ENCODE data around the gene PAX5. TPM values are rescaled to one million over a fixed set of nuclear protein-coding genes. Genes with fewer than 3 reads are reported as not detected.
A peak's percentile ranks its signal among the peaks of the same experiment; 100 is the strongest.

PAX5 gene
- total and polyA plus RNA-seq, 2 donors (not counting 1 experiment from before 2014, with no cell fraction given): 196 to 275 TPM

DNA sequence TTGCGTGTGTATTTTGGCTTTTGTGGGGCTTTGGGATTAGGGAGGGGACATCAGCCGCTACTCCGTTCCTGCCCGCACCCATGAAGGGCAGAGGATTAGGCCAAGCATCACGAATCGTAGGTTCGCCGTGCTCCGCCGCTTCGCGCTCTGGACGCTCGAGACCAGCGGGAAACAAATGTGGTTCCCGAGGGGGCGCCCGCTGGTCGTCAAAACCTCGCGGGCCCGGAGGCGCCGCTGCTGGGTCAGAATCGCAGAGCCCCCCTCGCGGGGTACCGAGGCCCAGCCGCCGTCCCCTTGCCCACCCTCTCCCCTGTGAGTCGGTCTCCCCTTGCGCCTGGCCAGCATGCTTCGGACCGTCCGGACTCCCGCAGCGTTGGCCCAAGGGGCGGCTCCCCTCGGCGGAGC, 2.3 kb upstream of the PAX5 start:
- peaks cover 47 to 70% of the 10 kb centered on the region in 2 donors for H3K4me1 ChIP-seq (ENCODE audit: control insufficient read depth in 2 of 2, insufficient read depth in 2 of 2, low read length in 2 of 2)
- Mint-ChIP-seq H3K27ac (peak overlapping the region; percentile 96), H3K4me3 (peak overlapping the region; percentile 89), H3K9me3 (ENCODE audit: insufficient read depth) (no peaks in the 10 kb centered on the region), H3K27me3 (no peaks in the 10 kb centered on the region), H3K4me1 (peaks cover 67% of the 10 kb centered on the region)
- no peaks in the 10 kb centered on the region for H3K27me3 ChIP-seq (replicated peaks in 1 of 4; ENCODE audit: control extremely low read depth in 1 of 4, control insufficient read depth in 3 of 4, insufficient read depth in 4 of 4, low read length in 3 of 4)
- peak overlapping the region; percentile 88 for H3K4me2 ChIP-seq (replicated peaks; ENCODE audit: low read depth, low read length, poor library complexity, severe bottlenecking)
- peaks cover 0 to 4% (median 0%) of the 10 kb centered on the region in 3 donors for H3K9me3 ChIP-seq (ENCODE audit: control extremely low read depth in 1 of 3, control insufficient read depth in 2 of 3, insufficient read depth in 1 of 3, low read length in 2 of 3)
- intact Hi-C loops (cut with micrococcal nuclease): loop anchor here (1.0 to 5.0 kb wide), 2 partner anchors 9 to 111 kb away; no protein-coding TSS in a partner anchor
- WGBS (ENCODE audit: insufficient coverage): under 1% methylated on average over 40 of the region's 40 CpGs
- peak overlapping the region; percentile 76 to 95 (median 90) for H3K4me3 ChIP-seq (ENCODE audit: control extremely low read depth in 1 of 5, extremely low read depth in 1 of 5, insufficient read depth in 1 of 5, low read depth in 2 of 5, low read length in 4 of 5)
- ChIA-PET POLR2A (interaction anchor here (0.6 to 5.0 kb wide), 15 partner anchors 12 to 335 kb away, joined by 3 to 59 read pairs (median 9); partner anchors contain the start of gene ZCCHC7), CTCF (interaction anchor here (1.0 to 5.0 kb wide), 14 partner anchors 10 to 292 kb away, joined by 3 to 81 read pairs (median 12); partner anchors contain the start of gene ZCCHC7)
- H3K36me3 ChIP-seq (replicated peaks in 1 of 2; ENCODE audit: control extremely low read depth in 1 of 2, control insufficient read depth in 1 of 2, extremely low read depth in 1 of 2, insufficient read depth in 2 of 2, low read length in 1 of 2): no peaks in the 10 kb centered on the region
- ATAC-seq (ENCODE audit: low read depth): peak; percentile 8
- peaks cover 10% of the 10 kb centered on the region for H4K20me1 ChIP-seq (ENCODE audit: control insufficient read depth, insufficient read depth, low read length, poor library complexity, severe bottlenecking)
- peak overlapping the region; percentile 83 for H2AFZ ChIP-seq (ENCODE audit: insufficient read depth, low read depth, low read length, poor library complexity, severe bottlenecking)
- H3K27ac ChIP-seq (ENCODE audit: low read length in 2 of 2): peak overlapping the region; percentile 98 to 100
- peaks cover 81% of the 10 kb centered on the region for H3K79me2 ChIP-seq (ENCODE audit: control insufficient read depth, insufficient read depth, low read length)
- DNase-seq: peak; percentile 81
- TF ChIP-seq, protein P1, sequence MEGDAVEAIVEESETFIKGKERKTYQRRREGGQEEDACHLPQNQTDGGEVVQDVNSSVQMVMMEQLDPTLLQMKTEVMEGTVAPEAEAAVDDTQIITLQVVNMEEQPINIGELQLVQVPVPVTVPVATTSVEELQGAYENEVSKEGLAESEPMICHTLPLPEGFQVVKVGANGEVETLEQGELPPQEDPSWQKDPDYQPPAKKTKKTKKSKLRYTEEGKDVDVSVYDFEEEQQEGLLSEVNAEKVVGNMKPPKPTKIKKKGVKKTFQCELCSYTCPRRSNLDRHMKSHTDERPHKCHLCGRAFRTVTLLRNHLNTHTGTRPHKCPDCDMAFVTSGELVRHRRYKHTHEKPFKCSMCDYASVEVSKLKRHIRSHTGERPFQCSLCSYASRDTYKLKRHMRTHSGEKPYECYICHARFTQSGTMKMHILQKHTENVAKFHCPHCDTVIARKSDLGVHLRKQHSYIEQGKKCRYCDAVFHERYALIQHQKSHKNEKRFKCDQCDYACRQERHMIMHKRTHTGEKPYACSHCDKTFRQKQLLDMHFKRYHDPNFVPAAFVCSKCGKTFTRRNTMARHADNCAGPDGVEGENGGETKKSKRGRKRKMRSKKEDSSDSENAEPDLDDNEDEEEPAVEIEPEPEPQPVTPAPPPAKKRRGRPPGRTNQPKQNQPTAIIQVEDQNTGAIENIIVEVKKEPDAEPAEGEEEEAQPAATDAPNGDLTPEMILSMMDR (IDR thresholded peaks at IDR 0.05): peak; percentile 12
- no peak for TF ChIP-seq EZH2 (IDR thresholded peaks at IDR 0.05; ENCODE audit: borderline replicate concordance, insufficient read depth, low read depth, low read length, poor library complexity, severe bottlenecking)
- peak overlapping the region; percentile 98 for H3K9ac ChIP-seq (ENCODE audit: low read length)

Data from B cell (primary cell).